ENCODE measurements around the gene YWHAE.
"Not testable (repeated sequence)": the region's sequence is repeated elsewhere in the genome, so short reads cannot be mapped to it uniquely, and the experiment has no call there.

YWHAE gene

DNA sequence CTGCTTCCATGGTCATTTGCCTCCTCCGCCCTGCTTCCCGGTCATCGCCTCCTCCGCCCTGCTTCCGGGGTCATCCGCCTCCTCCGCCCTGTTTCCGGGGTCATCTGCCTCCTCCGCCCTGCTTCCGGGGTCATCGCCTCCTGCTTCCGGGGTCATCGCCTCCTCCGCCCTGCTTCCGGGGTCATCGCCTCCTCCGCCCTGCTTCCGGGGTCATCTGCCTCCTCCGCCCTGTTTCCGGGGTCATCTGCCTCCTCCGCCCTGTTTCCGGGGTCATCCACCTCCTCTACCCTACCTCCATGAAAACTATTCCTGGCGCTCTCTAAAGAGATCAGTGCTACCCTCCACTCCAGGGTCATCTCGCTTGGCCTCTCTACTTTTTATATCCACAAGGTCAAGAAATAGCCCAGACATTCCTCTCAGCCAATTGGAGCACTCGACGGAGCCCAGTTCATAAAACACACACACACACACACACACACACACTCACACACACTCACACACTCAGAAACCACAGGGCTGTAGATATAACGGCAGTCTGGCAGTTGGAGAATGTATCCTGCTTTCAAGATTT is 75.7 kb downstream of the YWHAE start:
- DNase-seq: no peak

DNA sequence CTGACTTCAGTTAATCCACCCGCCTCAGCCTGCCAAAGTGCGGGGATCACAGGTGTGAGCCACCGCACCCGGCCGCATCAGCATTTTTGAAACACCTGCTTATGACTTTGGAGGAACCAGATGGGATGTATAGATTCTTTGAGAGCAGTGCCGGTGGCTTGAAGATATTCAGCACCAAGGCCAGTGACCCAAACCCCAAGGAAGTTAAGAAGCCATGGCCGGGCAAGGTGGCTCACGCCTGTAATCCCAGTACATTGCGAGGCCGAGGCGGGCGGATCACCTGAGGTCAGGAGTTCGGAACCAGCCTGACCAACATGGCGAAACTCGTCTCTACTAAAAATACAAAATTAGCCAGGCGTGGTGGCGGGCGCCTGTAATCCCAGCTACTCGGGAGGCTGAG is 76.7 kb downstream of the YWHAE start:
- DNase-seq: no peak

DNA sequence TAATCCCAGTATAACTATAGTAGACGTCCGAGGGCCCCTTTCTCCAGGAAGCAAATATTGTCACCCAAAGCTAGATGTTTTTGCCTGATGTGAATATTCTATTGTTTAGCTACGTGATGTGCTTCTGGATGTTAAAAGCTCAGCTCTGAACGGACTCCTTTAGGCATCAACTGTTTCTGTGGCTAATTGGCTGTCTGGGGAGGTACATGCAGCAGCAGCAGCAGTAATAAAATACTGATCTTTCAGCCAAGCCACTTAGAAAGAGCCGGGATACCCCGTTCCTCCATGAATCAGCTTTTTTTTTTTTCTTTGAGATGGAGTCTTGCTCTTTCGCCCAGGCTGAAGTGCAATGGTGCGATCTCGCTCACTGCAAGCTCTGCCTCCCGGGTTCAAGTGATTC is 77.5 kb downstream of the YWHAE start:
- no peak for DNase-seq

GRCh38 chr17:1322014-1322428 is 78.0 kb downstream of the YWHAE start:
- DNase-seq: no peak

DNA sequence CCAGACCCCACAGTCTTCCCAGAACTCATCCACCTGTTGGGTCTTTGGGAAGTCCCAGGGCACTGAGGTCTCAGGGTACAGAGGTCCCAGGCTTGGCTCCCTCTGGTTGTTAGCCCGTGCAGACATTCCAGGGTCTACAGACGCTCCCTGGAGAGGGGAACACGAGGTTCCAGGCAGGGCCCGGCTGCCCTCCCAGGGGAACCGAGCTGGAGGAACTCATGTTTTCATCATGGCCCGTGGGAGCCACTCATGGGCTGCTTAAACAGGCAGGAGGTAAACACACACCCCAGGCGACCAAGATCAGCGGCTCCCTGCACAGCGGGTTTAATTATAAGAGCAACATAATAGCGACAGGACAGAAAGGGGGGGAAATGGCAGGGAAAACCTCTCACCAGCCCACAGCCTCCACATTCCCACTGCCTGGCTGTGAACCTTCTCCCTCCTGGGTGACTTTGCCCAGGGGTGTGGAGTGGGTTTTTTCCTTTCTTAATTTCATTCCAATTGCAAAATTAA is 84.1 kb downstream of the YWHAE start:
- no peak for DNase-seq

DNA sequence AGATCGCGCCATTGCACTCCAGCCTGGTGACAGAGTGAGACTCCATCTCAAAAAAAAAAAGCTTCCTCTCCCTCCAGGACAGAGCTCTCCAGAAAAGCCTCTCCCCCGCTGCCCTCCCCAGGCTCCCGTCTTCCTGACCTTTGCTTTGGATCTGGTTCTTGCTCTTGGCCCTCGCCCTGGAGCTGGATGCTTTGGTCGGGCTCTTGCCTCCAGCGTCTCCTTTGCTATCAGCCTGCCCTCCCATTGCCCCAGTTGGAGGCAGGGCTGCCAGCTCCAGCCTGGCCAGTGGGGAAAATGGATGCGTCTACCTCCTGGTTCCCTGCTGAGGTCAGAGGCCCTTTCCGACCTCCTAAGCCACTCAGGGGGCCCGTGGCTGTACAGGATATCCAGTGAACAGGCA is 84.6 kb downstream of the YWHAE start:
- no peak for DNase-seq

DNA sequence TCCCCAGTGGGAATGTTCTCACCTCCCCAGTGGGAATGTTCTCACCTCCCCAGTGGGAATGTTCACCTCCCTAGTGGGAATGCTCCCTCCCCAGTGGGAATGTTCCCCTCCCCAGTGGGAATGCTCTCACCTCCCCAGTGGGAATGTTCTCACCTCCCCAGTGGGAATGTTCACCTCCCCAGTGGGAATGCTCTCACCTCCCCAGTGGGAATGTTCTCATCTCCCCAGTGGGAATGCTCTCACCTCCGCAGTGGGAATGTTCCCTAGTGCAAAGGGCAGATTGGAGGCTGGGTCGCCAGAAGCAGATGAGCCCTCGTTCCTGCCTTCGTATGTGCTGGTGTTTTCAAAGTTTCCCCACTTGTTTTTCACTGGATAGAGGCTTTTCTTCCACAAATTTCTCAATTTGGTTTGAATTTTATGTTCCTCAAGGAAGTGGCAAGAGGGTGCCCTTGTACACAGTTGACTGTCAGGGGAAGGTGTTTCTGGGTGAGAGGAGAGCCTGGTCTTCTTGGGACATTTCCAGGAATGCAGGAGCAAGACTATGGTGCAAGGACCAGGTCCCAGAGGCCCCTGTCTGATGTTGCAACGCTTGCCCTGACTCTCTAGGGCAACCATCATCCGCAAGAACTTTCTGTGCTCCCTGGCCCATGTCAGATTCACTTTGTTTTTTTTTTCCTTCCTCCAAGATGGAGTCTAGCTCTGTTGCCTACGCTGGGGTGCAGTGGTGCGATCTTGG is 86.6 kb downstream of the YWHAE start:
- no peak for DNase-seq

GRCh38 chr17:1312261-1312870 is 87.7 kb downstream of the YWHAE start:
- no peak for DNase-seq

GRCh38 chr17:1307829-1308228 is 92.2 kb downstream of the YWHAE start:
- DNase-seq: not testable (repeated sequence)

- DNase-seq: no peak
Observed at GRCh38 chr17:1304962-1305563, 95.0 kb downstream of the YWHAE start.

GRCh38 chr17:1304522-1304921 is 95.5 kb downstream of the YWHAE start:
- no peak for DNase-seq

GRCh38 chr17:1302761-1303160 is 97.3 kb downstream of the YWHAE start:
- DNase-seq: no peak

GRCh38 chr17:1301546-1301945 is 98.5 kb downstream of the YWHAE start:
- DNase-seq: no peak

DNA sequence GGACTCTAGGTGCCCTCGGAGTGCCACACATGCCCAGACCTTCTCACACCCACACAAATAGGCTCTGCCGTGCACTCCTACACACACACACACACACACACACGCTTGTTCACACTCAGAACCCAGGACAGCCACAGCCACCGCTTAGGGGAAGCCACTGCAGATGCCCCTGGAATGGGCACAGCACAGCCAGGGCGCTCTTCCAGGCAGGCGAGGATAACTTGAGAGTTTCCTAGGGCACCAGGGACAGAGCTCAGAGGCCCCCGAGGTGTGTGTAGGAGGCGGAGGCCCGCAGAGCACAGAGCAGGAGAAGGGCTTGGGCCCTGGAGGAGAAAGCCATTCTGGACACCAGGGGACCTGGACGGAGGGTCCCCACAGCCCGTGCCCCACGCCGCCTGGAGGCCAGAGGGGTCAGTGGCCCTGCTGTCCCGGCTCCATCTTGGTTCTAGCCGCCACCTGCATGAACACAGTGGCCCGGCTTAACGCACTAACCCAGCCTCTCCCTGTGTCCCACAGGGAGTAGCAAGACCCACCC is 99.6 kb downstream of the YWHAE start:
- no peak for DNase-seq

DNA sequence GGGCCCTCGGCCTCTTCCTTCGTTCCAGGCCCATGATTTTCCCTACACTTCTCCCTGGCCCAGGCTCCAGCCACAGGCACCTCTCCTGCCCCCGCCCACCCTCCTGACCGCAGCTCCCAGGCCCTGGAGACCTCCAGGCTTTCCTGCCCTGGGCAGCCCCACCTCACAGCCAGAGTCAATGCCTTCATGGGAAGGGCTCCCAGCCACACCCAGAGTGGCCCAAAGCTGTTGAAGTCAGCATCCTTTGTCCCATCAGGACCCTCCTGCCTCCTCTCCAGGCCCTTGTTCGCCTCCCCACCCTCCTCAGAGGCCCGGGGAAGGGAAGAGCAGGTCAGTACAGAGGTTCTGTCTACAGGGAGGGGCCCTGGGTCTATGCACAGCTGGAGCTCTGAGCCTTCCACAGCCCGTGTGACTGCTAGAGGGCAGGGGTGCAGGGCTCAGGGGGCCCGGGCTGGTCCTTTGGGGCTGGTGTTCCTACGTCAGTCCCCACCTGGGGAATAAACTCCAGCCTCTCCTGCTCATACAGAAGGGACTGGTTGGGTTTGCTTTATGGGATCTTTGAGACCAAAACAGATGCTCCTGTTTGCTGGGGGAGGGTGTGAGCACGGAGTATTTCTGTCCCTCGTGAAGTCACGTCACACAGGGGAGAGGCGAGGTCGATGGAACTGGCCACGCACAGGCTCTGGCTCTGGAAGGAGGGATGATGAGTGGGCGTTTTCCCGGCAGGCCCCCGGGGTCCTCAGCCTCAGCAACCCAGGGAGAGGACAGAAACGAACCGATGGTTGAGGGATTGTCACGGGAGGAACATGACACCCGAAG is 100.3 kb downstream of the YWHAE start:
- no peak for DNase-seq

- DNase-seq: no peak
Observed at GRCh38 chr17:1298606-1299005, 101.4 kb downstream of the YWHAE start.
